ENCODE measurements around the gene TTC36. TPM values are rescaled to one million over a fixed set of nuclear protein-coding genes. Genes with fewer than 3 reads are reported as not detected.
"Not testable (repeated sequence)": the region's sequence is repeated elsewhere in the genome, so short reads cannot be mapped to it uniquely, and the experiment has no call there.

TTC36 gene
- total RNA-seq: 0.64 and 0.76 TPM in 2 replicates

- DNase-seq (ENCODE audit: low read depth in 2 of 2): no peak
Observed at GRCh38 chr11:118527109-118527508, at the start of gene TTC36. Gene TTC36 (plus strand): TSS chr11:118527474. CDS start chr11:118527495, 21 bp downstream.

DNA sequence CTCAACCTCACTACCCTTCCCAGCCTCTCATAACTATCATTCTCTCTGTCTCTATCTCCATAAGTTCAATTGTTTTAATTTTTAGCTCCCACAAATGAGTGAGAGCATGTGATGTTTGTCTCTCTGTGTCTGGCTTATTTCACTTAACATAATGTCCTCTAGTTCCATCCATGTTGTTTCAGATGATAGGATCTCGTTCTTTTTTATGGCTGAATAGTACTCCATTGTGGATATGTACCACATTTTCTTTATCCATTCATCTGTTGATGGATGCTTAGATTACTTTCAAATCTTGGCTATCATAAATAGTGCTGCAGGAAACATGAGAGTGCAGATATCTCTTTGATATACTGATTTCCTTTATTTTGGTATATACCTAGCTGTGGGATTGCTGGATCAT lies 46.0 kb upstream of the TTC36 start:
- not testable (repeated sequence) for DNase-seq (ENCODE audit: low read depth in 2 of 2)

DNA sequence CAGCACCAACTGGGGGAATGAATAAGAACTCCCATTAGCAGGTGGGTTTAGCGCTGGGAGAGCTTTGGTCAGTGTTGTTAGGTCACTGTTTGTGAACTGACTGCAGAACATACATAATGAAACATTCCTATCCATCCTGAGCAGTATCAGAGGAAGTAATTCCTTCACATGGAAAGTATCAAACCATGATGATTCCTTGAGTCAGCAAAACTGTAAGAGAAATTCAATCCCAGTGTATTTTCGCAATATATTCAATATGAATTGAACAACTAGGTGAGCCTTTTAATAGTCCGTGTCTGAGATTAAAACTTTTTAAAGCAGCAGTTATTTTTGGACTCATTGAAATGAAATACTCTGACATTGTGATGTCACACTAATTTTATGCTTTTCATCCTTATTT lies 42.9 kb upstream of the TTC36 start:
- no peak for DNase-seq (ENCODE audit: low read depth in 2 of 2)

GRCh38 chr11:118485273-118485672 lies 42.0 kb upstream of the TTC36 start:
- no peak for DNase-seq (ENCODE audit: low read depth in 2 of 2)

- DNase-seq (ENCODE audit: low read depth in 2 of 2): peak; percentile 72 to 85
Observed at GRCh38 chr11:118488480-118489109, 38.7 kb upstream of the TTC36 start.

DNA sequence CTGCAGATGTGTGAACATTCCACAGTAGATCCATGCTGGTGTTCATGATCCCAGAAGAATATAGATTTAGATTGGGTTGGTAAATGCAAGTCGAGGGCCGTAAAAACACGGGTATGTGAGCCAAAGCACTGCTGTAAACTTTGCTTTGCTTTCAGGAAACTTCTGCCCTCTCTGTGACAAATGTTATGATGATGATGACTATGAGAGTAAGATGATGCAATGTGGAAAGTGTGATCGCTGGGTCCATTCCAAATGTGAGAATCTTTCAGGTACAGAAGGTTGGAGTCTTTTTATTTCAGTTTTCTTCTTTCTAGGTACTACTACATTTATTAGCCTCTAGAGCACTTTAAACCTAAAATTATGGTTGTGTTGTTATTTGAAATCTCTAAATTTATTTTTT lies 36.2 kb upstream of the TTC36 start:
- DNase-seq (ENCODE audit: low read depth in 2 of 2): no peak

GRCh38 chr11:118497831-118498230 lies 29.4 kb upstream of the TTC36 start:
- no peak for DNase-seq (ENCODE audit: low read depth in 2 of 2)

- DNase-seq (ENCODE audit: low read depth in 2 of 2): no peak
Observed at GRCh38 chr11:118503216-118503615, 24.1 kb upstream of the TTC36 start.

GRCh38 chr11:118511601-118512000 lies 15.7 kb upstream of the TTC36 start:
- no peak for DNase-seq (ENCODE audit: low read depth in 2 of 2)

DNA sequence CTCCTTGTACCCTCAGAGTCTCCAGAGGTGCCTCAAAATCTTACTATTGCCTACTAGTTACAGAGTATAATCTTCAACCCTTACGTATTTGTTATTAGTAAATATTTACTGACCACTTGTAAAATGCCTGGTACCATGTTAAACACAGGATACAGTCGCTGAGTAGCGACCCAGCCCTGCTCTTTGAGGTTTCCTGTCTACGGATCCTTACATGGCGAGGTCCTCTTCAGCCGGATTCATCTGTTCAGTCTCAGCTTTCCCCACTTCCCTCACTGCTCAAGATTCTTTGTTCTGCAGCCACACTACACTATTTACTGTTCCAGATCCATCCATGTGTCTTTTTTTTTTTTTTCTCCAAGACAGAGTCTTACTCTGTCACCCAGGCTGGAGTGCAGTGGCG lies 13.2 kb upstream of the TTC36 start:
- peak in 1 of 2 donors; percentile 55 for DNase-seq (ENCODE audit: low read depth in 2 of 2)

DNA sequence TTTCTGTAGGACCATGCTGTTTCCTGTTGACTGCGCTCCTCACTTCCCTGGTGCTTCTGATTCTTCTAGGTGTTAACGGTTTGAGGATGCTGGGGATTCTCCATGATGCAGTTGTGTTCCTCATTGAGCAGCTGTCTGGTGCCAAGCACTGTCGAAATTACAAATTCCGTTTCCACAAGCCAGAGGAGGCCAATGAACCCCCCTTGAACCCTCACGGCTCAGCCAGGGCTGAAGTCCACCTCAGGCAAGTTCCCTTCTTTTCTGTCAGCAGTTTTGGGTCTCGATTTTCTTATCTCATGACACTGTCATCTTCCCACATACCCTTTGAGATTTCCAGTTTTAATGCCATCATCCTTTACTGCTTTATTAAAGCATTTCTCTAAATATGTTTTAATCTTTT lies 7.7 kb upstream of the TTC36 start:
- no peak for DNase-seq (ENCODE audit: low read depth in 2 of 2)

- DNase-seq (ENCODE audit: low read depth in 2 of 2): no peak
Observed at GRCh38 chr11:118521892-118522311, 5.4 kb upstream of the TTC36 start.

- DNase-seq (ENCODE audit: low read depth in 2 of 2): peak in 1 of 2 donors; percentile 45
Observed at GRCh38 chr11:118522571-118523072, 4.7 kb upstream of the TTC36 start.

DNA sequence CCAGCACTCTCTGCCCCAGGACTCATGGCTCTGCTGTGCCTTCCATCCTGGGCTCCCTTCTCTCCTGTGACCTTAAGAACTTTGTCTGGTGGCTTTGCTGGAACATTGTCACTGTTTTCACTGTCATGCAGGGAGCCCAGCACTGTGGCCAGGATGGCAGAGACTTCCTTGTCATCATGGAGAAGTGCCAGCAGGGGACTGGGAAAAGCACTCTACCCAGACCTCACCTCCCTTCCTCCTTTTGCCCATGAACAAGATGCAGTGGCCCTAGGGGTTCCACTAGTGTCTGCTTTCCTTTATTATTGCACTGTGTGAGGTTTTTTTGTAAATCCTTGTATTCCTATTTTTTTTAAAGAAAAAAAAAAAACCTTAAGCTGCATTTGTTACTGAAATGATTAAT lies 2.9 kb upstream of the TTC36 start:
- no peak for DNase-seq (ENCODE audit: low read depth in 2 of 2)

DNA sequence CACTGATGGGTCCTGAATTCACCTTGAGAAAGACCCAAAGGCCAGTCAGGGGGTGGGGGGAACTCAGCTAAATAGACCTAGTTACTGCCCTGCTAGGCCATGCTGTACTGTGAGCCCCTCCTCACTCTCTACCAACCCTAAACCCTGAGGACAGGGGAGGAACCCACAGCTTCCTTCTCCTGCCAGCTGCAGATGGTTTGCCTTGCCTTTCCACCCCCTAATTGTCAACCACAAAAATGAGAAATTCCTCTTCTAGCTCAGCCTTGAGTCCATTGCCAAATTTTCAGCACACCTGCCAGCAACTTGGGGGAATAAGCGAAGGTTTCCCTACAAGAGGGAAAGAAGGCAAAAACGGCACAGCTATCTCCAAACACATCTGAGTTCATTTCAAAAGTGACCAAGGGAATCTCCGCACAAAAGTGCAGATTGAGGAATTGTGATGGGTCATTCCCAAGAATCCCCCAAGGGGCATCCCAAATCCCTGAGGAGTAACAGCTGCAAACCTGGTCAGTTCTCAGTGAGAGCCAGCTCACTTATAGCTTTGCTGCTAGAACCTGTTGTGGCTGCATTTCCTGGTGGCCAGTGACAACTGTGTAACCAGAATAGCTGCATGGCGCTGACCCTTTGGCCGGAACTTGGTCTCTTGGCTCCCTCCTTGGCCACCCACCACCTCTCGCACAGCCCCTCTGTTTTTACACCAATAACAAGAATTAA lies 2.4 kb upstream of the TTC36 start:
- DNase-seq (ENCODE audit: low read depth in 2 of 2): no peak

DNA sequence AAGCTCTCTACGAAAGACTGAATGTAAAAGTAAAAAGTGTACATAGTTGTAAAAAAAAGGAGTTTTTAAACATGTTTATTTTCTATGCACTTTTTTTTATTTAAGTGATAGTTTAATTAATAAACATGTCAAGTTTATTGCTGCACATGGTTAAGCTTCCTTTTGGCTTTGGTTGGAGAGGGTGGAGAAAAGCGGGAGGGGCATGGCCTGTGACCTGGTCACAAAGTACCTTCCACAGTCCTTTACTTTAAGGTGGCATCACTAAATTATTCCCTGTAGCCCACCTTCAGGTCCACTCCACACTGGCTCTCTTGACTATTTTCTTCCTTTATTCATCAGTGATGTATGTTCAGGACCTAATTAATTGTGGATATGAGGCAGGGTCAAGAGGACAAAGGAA lies 586 bp upstream of the TTC36 start:
- DNase-seq (ENCODE audit: low read depth in 2 of 2): no peak

- DNase-seq (ENCODE audit: low read depth in 2 of 2): no peak
Observed at GRCh38 chr11:118528511-118528910, 1.2 kb downstream of the TTC36 start.

- DNase-seq (ENCODE audit: low read depth in 2 of 2): no peak
Observed at GRCh38 chr11:118529584-118530175, 2.4 kb downstream of the TTC36 start.

DNA sequence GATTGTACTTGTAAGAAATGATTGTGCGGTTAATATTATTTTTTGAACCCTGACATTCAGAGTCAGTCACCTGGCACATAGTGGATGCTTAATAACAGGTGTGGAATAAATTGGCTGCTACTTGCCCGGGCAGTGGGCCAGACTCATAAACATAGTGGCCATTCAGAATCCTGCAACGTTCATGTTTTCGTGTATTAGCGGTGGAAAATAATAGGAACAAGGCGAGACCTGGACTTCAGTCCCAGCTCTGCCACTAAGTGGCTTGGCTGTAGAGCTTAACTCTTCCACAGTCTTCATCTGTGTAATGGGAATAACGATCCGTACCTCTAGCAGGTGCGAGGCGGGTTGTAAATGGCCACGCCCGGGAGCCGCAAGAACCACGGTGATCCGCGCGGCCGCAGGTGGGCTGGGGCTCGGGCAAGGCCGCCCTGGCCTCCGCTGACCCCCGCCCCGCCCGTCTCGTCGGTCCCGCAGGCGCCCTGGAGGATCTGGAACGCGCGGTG lies 3.0 kb downstream of the TTC36 start:
- peak; percentile 44 to 48 for DNase-seq (ENCODE audit: low read depth in 2 of 2)

DNA sequence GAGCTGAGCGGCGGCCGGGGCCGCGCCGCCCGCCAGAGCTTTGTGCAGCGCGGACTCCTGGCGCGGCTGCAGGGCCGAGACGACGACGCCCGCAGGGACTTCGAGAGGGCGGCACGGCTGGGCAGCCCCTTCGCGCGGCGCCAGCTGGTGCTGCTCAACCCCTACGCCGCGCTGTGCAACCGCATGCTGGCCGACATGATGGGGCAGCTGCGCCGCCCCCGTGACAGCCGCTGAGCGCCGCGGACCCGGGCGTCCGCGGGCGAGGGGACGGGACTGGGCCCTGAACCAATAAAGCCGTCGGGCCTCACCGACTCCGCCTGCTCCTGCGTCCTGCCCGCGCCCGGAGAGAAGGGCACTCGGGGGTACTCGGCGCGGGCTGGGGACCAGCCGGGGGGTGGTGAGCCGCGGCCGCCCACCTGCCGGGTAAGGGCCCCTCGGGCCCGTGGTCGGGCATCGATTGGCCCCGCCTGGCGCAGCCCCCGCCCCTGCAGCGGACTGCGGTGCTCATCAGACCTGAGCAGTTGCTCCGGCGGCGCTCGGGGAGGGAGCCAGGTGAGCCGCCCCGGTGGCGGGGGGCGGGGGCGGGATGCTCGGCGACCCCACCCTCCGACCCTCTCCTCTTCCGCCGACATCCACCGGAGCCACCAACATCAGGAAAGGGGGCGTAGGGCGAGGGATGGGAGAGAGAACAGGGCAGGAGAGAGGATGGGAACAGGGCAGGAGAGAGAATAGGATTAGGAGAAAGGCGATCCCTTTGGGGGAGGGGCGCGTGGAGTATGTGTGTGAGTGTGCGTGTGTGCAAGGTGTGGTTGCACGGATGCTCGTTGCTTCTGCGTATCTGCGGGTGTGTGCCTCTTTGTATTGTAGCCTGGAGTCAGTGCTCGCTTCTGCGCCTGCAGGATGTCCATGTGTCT lies 3.7 kb downstream of the TTC36 start, which contains the start of gene TMEM25:
TMEM25 (plus strand) TSS at position 510 of the 914 bp plus-strand sequence. CDS start 610 bp downstream, outside the sequence.
- DNase-seq (ENCODE audit: low read depth in 2 of 2): peak in 1 of 2 donors; percentile 67

- DNase-seq (ENCODE audit: low read depth in 2 of 2): no peak
Observed at GRCh38 chr11:118531597-118532084, 4.4 kb downstream of the TTC36 start.

Data from dermis microvascular lymphatic vessel endothelial cell (primary cell).